HG03103 (cell line): ENCODE results near the gene HMMR.
"Not testable (repeated sequence)": the region's sequence is repeated elsewhere in the genome, so short reads cannot be mapped to it uniquely, and the experiment has no call there.

Experiments used
- ATAC-seq: cut with Tn5 transposase; IDR thresholded peaks from one replicate; pipeline ENCODE4 v1.9.1; 2021; ENCODE audit warnings: low read depth; ENCODE audit not compliant: unreplicated experiment

HMMR gene, protein sequence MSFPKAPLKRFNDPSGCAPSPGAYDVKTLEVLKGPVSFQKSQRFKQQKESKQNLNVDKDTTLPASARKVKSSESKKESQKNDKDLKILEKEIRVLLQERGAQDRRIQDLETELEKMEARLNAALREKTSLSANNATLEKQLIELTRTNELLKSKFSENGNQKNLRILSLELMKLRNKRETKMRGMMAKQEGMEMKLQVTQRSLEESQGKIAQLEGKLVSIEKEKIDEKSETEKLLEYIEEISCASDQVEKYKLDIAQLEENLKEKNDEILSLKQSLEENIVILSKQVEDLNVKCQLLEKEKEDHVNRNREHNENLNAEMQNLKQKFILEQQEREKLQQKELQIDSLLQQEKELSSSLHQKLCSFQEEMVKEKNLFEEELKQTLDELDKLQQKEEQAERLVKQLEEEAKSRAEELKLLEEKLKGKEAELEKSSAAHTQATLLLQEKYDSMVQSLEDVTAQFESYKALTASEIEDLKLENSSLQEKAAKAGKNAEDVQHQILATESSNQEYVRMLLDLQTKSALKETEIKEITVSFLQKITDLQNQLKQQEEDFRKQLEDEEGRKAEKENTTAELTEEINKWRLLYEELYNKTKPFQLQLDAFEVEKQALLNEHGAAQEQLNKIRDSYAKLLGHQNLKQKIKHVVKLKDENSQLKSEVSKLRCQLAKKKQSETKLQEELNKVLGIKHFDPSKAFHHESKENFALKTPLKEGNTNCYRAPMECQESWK

GRCh38 chr5:163460562-163461171, at the start of gene HMMR:
Gene HMMR (plus strand): TSS chr5:163460632. CDS start chr5:163460693, 61 bp downstream.
- no peak for ATAC-seq

- ATAC-seq: not testable (repeated sequence)
These were observed 44.8 kb upstream of the HMMR start for GRCh38 chr5:163415673-163416072.

- ATAC-seq: no peak
These were observed 35.6 kb upstream of the HMMR start for GRCh38 chr5:163424836-163425235.

GRCh38 chr5:163426128-163426527, 34.3 kb upstream of the HMMR start:
- not testable (repeated sequence) for ATAC-seq

GRCh38 chr5:163432544-163432943, 27.9 kb upstream of the HMMR start:
- ATAC-seq: no peak

DNA sequence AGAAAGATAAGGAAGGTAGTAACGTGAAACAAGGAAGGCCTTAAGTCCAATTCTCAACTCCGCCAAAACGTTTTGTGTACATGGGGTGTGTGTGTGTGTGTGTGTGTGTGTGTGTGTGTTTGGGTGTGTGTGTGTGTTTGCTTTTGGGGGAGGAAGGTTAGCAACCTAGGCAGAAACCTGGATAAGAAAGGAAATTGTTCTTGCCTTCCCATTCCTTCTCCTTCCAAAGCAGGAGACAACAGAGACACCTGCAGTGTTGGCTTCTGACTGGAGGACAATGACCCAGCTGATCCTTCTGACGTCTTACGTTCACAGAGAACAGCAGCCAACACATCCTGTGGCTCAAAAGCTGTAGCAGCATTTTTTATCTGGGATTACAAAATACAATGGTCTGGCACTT, 27.2 kb upstream of the HMMR start:
- no peak for ATAC-seq

DNA sequence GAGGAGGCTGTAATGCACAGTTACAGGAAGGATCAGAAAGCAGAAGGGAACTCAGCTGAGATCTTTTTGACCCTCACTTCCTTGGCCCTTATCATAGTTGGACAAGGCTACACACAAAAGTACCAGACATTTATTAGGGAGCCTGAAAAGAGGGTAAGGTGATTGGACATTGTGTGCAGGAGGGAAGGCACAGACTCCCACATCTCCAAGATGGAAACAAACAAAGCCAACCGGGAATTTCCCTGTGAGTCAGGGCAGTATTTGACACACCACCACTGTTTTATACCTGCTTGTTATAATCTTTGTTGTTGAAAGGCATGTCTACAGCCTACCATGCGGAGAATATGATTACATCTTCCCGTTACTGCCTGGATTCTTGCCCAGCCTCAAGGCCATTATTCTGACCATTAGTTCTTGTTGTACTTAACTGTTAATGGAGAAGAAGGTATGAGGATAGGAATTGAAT, 26.0 kb upstream of the HMMR start:
- no peak for ATAC-seq

DNA sequence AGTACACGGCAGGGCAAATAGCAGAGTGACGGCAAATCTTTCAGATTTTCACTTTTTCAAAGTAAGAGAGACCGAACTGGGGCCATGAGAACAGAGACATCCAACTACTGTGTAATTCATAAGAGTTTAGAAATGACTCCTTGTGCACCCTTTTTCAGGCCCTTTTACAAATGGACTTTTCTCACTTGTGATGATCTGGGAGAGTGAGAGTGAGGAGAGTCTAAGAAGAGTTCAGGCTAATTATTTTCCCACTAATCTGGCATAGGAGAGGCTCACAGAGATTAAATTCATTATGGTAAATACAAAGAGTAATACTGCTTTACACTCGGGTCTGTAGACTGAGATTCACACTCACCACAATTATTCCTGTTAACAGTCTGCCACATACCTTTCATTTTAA, 23.9 kb upstream of the HMMR start:
- no peak for ATAC-seq

GRCh38 chr5:163437011-163437308, 23.5 kb upstream of the HMMR start:
- ATAC-seq: no peak

- peak; percentile 96 for ATAC-seq
These were observed 22.9 kb upstream of the HMMR start, which contains the start of gene CCNG1 for GRCh38 chr5:163437309-163438182. Gene CCNG1 (plus strand): TSS chr5:163437595. CDS start chr5:163439257, 1,662 bp downstream.

- no peak for ATAC-seq
These were observed 21.4 kb upstream of the HMMR start for GRCh38 chr5:163439092-163439425.

DNA sequence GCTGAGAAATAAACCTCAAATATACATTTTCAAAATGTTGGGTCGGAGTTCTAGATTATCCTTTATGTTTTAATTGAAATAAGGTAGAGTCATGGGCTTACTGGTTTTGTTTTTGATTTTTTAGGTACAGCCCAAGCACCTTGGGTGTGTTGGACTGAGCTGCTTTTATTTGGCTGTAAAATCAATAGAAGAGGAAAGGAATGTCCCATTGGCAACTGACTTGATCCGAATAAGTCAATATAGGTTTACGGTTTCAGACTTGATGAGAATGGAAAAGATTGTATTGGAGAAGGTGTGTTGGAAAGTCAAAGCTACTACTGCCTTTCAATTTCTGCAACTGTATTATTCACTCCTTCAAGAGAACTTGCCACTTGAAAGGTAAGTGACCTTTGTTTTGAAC, 19.5 kb upstream of the HMMR start:
- no peak for ATAC-seq

DNA sequence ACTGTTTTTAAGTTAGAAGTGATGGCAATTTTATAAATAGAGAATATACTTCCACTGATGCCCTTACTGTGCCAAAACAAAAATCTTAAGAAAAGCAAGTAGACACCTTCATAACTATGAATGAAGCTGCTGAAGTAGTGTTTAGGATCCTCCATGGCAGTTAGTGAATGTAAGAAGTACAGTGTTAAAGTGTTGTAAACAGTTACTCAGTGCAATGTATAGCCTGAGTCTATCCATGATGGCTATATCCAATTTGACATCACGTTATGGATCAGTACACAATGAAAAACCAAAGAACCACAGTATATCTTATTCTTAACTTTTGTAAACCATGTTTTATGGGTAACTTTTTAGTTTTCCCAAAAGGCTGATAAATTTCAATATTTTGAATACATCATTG, 15.9 kb upstream of the HMMR start:
- no peak for ATAC-seq

DNA sequence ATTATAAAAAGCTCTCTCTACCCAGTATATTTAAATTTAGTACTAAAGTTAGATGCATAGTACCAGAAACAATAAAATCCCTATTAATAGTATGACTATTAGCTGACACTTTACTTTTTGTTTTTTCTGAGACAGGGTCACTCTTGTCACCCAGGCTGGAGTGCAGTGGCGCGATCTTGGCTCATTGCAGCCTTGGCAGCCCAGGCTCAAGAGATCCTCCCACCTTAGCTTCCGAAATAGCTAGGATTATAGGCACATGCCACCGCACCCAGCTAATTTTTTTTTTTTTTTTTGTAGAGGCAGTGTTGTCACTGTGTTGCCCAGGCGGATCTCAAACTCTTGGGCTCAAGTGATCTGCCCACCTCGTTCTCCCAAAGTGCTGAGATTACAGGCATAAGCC, 15.1 kb upstream of the HMMR start:
- ATAC-seq: no peak

DNA sequence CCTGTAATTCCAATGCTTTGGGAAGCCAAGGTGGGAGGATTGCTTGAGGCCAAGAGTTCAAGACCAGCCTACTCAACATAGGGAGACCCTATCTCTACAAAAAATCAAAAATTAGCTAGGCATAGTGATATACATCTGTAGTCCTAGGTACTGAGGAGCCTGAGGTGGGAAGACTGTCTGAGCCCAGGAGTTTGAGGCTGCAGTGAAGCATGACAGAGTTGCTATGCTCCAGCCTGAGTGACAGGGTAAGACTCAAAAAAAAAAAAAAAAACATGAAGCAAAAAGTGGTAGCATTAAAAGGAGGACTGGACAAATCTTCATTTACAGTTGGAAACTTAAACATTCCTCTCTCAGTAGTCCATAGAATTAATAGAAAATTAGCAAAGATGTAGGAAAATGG, 13.2 kb upstream of the HMMR start:
- no peak for ATAC-seq

DNA sequence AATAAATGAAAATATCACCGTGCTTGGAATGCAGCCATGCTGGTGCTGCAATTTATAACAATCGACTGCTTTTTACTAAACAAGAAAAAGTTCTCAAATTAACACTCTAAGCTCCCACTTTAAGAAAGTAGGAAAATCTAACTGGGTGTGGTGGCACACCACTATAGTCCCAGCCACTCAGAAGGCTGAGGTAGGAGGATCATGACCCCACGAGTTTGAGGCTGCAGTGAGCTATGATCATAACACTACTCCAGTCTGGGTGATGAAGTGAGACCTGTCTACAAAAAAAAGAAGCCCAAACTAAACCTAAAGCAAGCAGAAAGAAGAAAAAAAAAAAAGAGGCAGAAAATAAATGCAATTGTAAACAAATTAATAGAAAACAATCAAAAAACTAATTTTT, 12.6 kb upstream of the HMMR start:
- no peak for ATAC-seq

DNA sequence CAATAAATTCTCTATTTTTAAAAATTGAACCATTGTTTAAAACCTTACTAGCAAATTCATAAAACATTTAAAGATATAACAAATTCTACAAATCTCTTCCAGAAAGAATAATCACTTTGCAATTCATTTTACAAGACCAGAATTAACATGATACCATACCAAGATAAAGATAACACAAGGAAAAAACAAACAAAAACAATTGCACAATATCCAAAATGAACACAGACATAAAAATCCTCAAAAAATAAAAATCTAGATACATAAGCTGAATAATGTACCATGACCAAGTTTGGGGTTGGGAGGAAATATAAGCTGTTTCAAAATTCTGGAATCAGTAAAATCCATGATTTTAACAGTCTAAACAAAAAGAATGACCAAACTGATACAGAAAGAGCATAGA, 11.9 kb upstream of the HMMR start:
- ATAC-seq: no peak

DNA sequence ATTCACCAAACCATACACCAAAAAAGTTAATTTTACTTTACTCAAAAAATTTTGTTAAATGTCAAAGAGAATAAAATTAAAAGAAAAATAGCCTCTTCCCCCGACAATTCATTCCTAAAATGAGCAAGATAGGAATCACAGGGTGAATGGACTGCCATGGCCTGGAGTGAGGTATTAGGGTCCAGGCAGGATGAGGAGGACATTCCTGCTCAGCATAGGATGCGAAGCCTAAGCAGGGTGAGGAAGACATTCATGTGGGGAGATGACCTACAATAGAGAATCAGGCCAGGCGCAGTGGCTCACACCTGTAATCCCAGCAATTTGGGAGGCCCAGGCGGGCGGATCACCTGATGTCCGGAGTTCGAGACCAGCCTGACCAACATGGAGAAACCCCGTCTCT, 8.9 kb upstream of the HMMR start:
- ATAC-seq: no peak

DNA sequence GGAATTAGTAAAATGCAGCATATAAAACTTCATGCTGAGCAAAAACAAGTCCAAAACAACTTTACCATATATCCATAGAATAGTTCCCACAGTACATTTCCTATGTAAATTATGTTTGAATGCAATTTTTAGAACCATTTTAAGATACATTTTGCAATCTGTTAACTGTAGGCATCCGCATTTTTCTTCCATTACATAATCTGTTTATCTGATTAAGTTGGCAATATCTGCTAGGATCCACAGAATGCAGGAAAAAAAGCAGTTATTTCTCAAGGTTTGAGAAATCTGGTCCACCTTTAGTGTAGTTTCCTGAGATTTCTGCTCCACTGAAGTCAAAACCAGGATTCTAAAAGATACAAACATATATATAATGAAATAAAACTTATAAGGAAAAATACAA, 6.7 kb upstream of the HMMR start:
- ATAC-seq: no peak

GRCh38 chr5:163455406-163455805, 5.0 kb upstream of the HMMR start:
- ATAC-seq: not testable (repeated sequence)
